Measurements from ENCODE around the gene CNPY1. TPM values are rescaled to one million over a fixed set of nuclear protein-coding genes. Genes with fewer than 3 reads are reported as not detected.

The CNPY1 gene
- total and polyA plus RNA-seq, 2 of the 8 experiments (the other 6 are each of a cell fraction or from before 2014, with no cell fraction given): not detected

DNA sequence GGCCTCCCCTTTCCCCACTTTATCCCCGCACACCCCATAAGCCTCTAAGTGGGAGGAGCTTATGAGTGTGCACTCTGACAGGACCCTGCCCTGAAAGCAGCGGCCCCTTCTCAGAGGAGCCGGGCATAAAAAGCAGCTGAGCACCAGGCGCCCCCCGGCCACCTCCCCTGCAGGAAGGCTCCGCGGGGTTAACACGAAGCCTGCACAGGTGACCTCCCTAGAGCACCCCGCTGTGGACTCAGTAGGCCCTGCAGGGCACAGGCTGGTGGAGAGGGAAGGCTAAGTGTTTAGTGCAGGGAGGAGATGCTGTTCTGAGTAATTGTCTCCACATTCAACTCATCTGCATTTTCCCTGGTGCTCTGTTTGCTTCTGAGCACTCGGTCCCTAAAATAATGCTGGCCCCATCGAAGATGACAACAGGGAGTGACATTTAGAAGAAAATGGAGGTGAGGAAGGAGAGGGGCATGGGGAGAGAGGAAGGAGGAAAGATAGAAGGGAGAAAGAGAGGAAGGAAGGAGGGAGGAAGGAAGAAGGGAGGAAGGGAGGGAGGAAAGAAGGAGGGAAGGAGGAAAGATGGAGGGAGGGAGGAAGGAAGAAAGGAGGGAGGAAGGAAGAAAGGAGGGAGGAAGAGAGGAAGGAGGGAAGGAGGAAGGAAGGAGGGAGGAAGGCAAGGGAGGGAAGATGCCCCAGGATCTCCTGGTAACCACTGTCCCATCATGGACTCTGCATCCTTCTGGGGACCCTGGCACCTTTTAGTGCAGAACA, 25.4 kb upstream of the CNPY1 start:
- Histone ChIP-seq H2BK120ac (replicated peaks; ENCODE audit: low read depth, low read length) (no peak overlapping the region), H3K23me2 (ENCODE audit: low read depth, low read length) (no peaks in the 10 kb centered on the region), H2BK12ac (ENCODE audit: low read depth, low read length) (no peak overlapping the region), H2BK20ac (ENCODE audit: low read length) (no peak overlapping the region), H2BK15ac (ENCODE audit: low read length) (no peak overlapping the region), H3K18ac (ENCODE audit: extremely low read depth, low read length) (no peak overlapping the region), H4K5ac (ENCODE audit: insufficient read length, low read depth, low read length) (no peak overlapping the region), H3K4me1 (replicated peaks in 1 of 4; ENCODE audit: control insufficient read depth in 3 of 4, insufficient read depth in 4 of 4, low read length in 3 of 4) (peaks cover 0 to 6% (median 1%) of the 10 kb centered on the region in 4 experiments; a peak in 3 of 7 replicates), H4K8ac (ENCODE audit: extremely low read depth, insufficient read depth, low read length) (no peak overlapping the region), H3K4me2 (ENCODE audit: insufficient read depth in 1 of 2, low read depth in 2 of 2, low read length in 2 of 2) (no peak overlapping the region), H3K27me3 (replicated peaks in 1 of 4; ENCODE audit: control insufficient read depth in 3 of 4, extremely low read depth in 1 of 4, insufficient read depth in 3 of 4, low read length in 3 of 4) (no peaks in the 10 kb centered on the region), H3K4ac (replicated peaks; ENCODE audit: insufficient read length, low read depth, low read length) (no peak overlapping the region), H3K23ac (ENCODE audit: insufficient read length) (no peak overlapping the region), H3K79me1 (ENCODE audit: low read depth, low read length) (no peaks in the 10 kb centered on the region; the same call in 1 of the 2 replicates), H3K4me3 (ENCODE audit: extremely low read depth in 1 of 4, insufficient read depth in 2 of 4, low read depth in 3 of 4, low read length in 4 of 4) (no peak overlapping the region), H3K36me3 (ENCODE audit: control insufficient read depth in 2 of 4, insufficient read depth in 4 of 4, low read length in 3 of 4) (no peaks in the 10 kb centered on the region), H3K56ac (replicated peaks; ENCODE audit: insufficient read length, low read depth, low read length) (no peak overlapping the region), H3K9me3 (ENCODE audit: insufficient read depth in 2 of 2, low read depth in 1 of 2, low read length in 1 of 2) (no peaks in the 10 kb centered on the region), H2AK5ac (ENCODE audit: low read depth, low read length) (no peak overlapping the region), H4K91ac (replicated peaks; ENCODE audit: insufficient read length, low read length) (no peak overlapping the region), H3K9ac (replicated peaks in 1 of 4; ENCODE audit: extremely low read depth in 1 of 4, low read depth in 3 of 4, low read length in 3 of 4) (no peak overlapping the region), H2BK5ac (ENCODE audit: low read depth, low read length) (no peak overlapping the region), H3K27ac (ENCODE audit: low read depth, low read length) (no peak overlapping the region), H3K14ac (ENCODE audit: insufficient read length) (no peak overlapping the region), H2AFZ (ENCODE audit: low read length) (no peak overlapping the region), H3K79me2 (ENCODE audit: control insufficient read depth in 1 of 2, insufficient read depth in 2 of 2, low read length in 2 of 2) (no peaks in the 10 kb centered on the region), H4K20me1 (replicated peaks in 1 of 2; ENCODE audit: control insufficient read depth in 1 of 2, insufficient read depth in 2 of 2, low read length in 2 of 2) (no peaks in the 10 kb centered on the region)
- FAIRE-seq: no peak
- POLR2A ChIA-PET (ENCODE audit: partially characterized antibody): interaction anchor here (1.0 kb wide), 1 partner anchor 78 kb away, joined by 5 read pairs; no protein-coding TSS in a partner anchor
- TF ChIP-seq HDAC6 (IDR thresholded peaks at IDR 0.05; ENCODE audit: low read depth, low read length) (no peak), RAD21 (IDR thresholded peaks at IDR 0.05 in 1 of 2, conservative IDR thresholded peaks at IDR 0.05 in 1 of 2; ENCODE audit: low read depth in 2 of 2, low read length in 2 of 2) (peak; percentile 6 to 24; a peak in 2 of 4 replicates)
- CTCF ChIA-PET (ENCODE audit: partially characterized antibody): interaction anchor here (1.2 to 1.4 kb wide), 2 partner anchors 11 to 27 kb away, joined by 3 to 5 read pairs; no protein-coding TSS in a partner anchor
- whole genome bisulfite sequencing, 2 experiments (ENCODE audit: extremely low coverage in 1 of 2, insufficient coverage in 1 of 2, insufficient read length in 1 of 2, insufficient replicate concordance in 2 of 2, low coverage in 1 of 2, low lambda C conversion rate in 2 of 2, missing lambda C conversion rate in 1 of 2): 82% methylated on average over 11 of the region's 11 CpGs; no CpG with 5 or more reads in 1 of the 2 experiments
- no peak for DNase-seq (ENCODE audit: low read depth in 1 of 2, low spot score in 2 of 2)

Measured in H1 (cell line).